H1 (cell line): ENCODE results near the gene TGFA. TPM values are rescaled to one million over a fixed set of nuclear protein-coding genes. Genes with fewer than 3 reads are reported as not detected.

ENCODE experiments used
- CTCF ChIA-PET: fragments of 300-600 bp; sonication (Branson Sonifier 250); formaldehyde crosslinking; loops from one replicate; lab custom pipeline; 2021; ENCODE audit not compliant: partially characterized antibody; lab: Charles Lee
- POLR2A ChIA-PET: fragments of 300-600 bp; sonication (Branson Sonifier 250); formaldehyde crosslinking; loops from one replicate; lab custom pipeline; 2021; ENCODE audit warnings: inconsistent platforms; ENCODE audit not compliant: partially characterized antibody; lab: Charles Lee
- DNase-seq, 2 experiments: peaks; one replicate each; pipeline versions ENCODE4 v3.0.0 to v3.0.0-alpha.2; 2010 to 2022; ENCODE audit warnings: low spot score in 2 of 2, low read depth in 1 of 2, mixed read lengths in 1 of 2
- FAIRE-seq: peaks from 2 replicates; lab custom pipeline; 2011; peaks lifted over from hg19 to GRCh38; lab: Jason Lieb, UNC
- H2AFZ ChIP-seq: 2 replicates; pipeline ENCODE4 v1.8.1; 2012; ENCODE audit warnings: low read length, inconsistent platforms
- H2AK5ac ChIP-seq: 2 replicates; pipeline ENCODE4 v1.6.1; 2013; ENCODE audit warnings: low read depth, low read length
- H2BK120ac ChIP-seq: replicated peaks from 2 replicates; pipeline ENCODE3; 2013; ENCODE audit warnings: low read depth, low read length, inconsistent platforms
- H2BK12ac ChIP-seq: 2 replicates; pipeline ENCODE4 v1.6.1; 2013; ENCODE audit warnings: low read depth, low read length
- H2BK15ac ChIP-seq: 2 replicates; pipeline ENCODE4 v1.6.1; 2013; ENCODE audit warnings: low read length
- H2BK20ac ChIP-seq: 2 replicates; pipeline ENCODE4 v1.6.1; 2013; ENCODE audit warnings: low read length
- H2BK5ac ChIP-seq: 2 replicates; pipeline ENCODE4 v1.6.1; 2013; ENCODE audit warnings: low read depth, low read length
- H3K14ac ChIP-seq: 2 replicates; pipeline ENCODE4 v1.6.1; 2013; ENCODE audit warnings: inconsistent platforms; ENCODE audit not compliant: insufficient read length
- H3K18ac ChIP-seq: 2 replicates; pipeline ENCODE4 v1.6.1; 2013; ENCODE audit warnings: low read length; ENCODE audit errors: extremely low read depth
- H3K23ac ChIP-seq: 2 replicates; pipeline ENCODE4 v1.6.1; 2013; ENCODE audit warnings: inconsistent platforms; ENCODE audit not compliant: insufficient read length
- H3K23me2 ChIP-seq: 2 replicates; pipeline ENCODE4 v1.6.1; 2013; ENCODE audit warnings: low read depth, low read length
- H3K27ac ChIP-seq: 2 replicates; pipeline ENCODE4 v1.6.1; 2011; ENCODE audit warnings: low read depth, low read length, inconsistent platforms
- H3K27me3 ChIP-seq, 4 experiments: replicated peaks in 1 of 4; 1 replicate in 1 of 4; 2 replicates in 3 of 4; pipeline versions ENCODE4 v1.6.1 to v1.8.1; 2011 to 2013; ENCODE audit warnings: low read length in 3 of 4, mild to moderate bottlenecking in 3 of 4, inconsistent platforms in 2 of 4, mixed read lengths in 2 of 4, moderate library complexity in 1 of 4; ENCODE audit not compliant: control insufficient read depth in 3 of 4, insufficient read depth in 3 of 4; ENCODE audit errors: extremely low read depth in 1 of 4
- H3K36me3 ChIP-seq, 4 experiments: 2 replicates each; pipeline versions ENCODE4 v1.6.1 to v1.8.1; 2011 to 2013; ENCODE audit warnings: mild to moderate bottlenecking in 4 of 4, low read length in 3 of 4, moderate library complexity in 2 of 4, control low read depth in 1 of 4, inconsistent platforms in 1 of 4; ENCODE audit not compliant: insufficient read depth in 4 of 4, control insufficient read depth in 2 of 4
- H3K4ac ChIP-seq: replicated peaks from 2 replicates; pipeline ENCODE3; 2013; ENCODE audit warnings: low read length, low read depth, mixed read lengths, inconsistent platforms; ENCODE audit not compliant: insufficient read length
- H3K4me1 ChIP-seq, 4 experiments: replicated peaks in 1 of 4; 1 replicate in 1 of 4; 2 replicates in 3 of 4; pipeline versions ENCODE4 v1.6.1 to v1.8.1; 2011 to 2013; ENCODE audit warnings: low read length in 3 of 4, inconsistent platforms in 2 of 4, mixed read lengths in 1 of 4; ENCODE audit not compliant: insufficient read depth in 4 of 4, control insufficient read depth in 3 of 4
- H3K4me2 ChIP-seq, 2 experiments: 2 replicates each; pipeline versions ENCODE4 v1.6.1 to v1.8.1; 2011 to 2013; ENCODE audit warnings: low read depth in 2 of 2, low read length in 2 of 2, control low read depth in 1 of 2, inconsistent platforms in 1 of 2, mild to moderate bottlenecking in 1 of 2; ENCODE audit not compliant: insufficient read depth in 1 of 2
- H3K4me3 ChIP-seq, 4 experiments: fragments of 200-600, 300-600 bp in 1 of 4; sonication (generic), shearing (Covaris generic), sonication (Bioruptor Twin) in 1 of 4; 2 replicates each; pipeline versions ENCODE4 v1.5.1 to v1.8.1; 2011 to 2016; ENCODE audit warnings: low read length in 4 of 4, low read depth in 3 of 4, control low read depth in 2 of 4, inconsistent platforms in 2 of 4, mild to moderate bottlenecking in 2 of 4, mixed read lengths in 1 of 4, moderate library complexity in 1 of 4; ENCODE audit not compliant: insufficient read depth in 2 of 4; ENCODE audit errors: extremely low read depth in 1 of 4
- H3K56ac ChIP-seq: replicated peaks from 2 replicates; pipeline ENCODE3; 2013; ENCODE audit warnings: low read depth, mild to moderate bottlenecking, mixed read lengths, low read length, inconsistent platforms; ENCODE audit not compliant: insufficient read length
- H3K79me1 ChIP-seq: 2 replicates; pipeline ENCODE4 v1.6.1; 2013; ENCODE audit warnings: low read depth, low read length, control low read depth
- H3K79me2 ChIP-seq, 2 experiments: 2 replicates each; pipeline versions ENCODE4 v1.6.1 to v1.8.1; 2012 to 2013; ENCODE audit warnings: low read length in 2 of 2, mild to moderate bottlenecking in 2 of 2, inconsistent platforms in 1 of 2; ENCODE audit not compliant: insufficient read depth in 2 of 2, control insufficient read depth in 1 of 2
- H3K9ac ChIP-seq, 4 experiments: replicated peaks in 1 of 4; 1 replicate in 1 of 4; 2 replicates in 3 of 4; pipeline versions ENCODE4 v1.6.1 to v1.8.1; 2011 to 2013; ENCODE audit warnings: low read depth in 3 of 4, low read length in 3 of 4, control low read depth in 2 of 4, mild to moderate bottlenecking in 2 of 4, moderate library complexity in 2 of 4, inconsistent platforms in 1 of 4; ENCODE audit errors: extremely low read depth in 1 of 4
- H3K9me3 ChIP-seq, 2 experiments: 2 replicates each; pipeline versions ENCODE4 v1.6.1 to v1.8.1; 2012 to 2013; ENCODE audit warnings: mild to moderate bottlenecking in 2 of 2, moderate library complexity in 2 of 2, control low read depth in 1 of 2, inconsistent platforms in 1 of 2, low read depth in 1 of 2, low read length in 1 of 2, mixed read lengths in 1 of 2; ENCODE audit not compliant: insufficient read depth in 2 of 2
- H4K20me1 ChIP-seq, 2 experiments: replicated peaks in 1 of 2; 2 replicates each; pipeline versions ENCODE3 to v1.8.1; 2011 to 2013; ENCODE audit warnings: inconsistent platforms in 2 of 2, low read length in 2 of 2, mild to moderate bottlenecking in 1 of 2; ENCODE audit not compliant: insufficient read depth in 2 of 2, control insufficient read depth in 1 of 2
- H4K5ac ChIP-seq: 2 replicates; pipeline ENCODE4 v1.6.1; 2013; ENCODE audit warnings: low read length, low read depth, mixed read lengths, inconsistent platforms; ENCODE audit not compliant: insufficient read length
- H4K8ac ChIP-seq: 2 replicates; pipeline ENCODE4 v1.8.0; 2013; ENCODE audit warnings: mild to moderate bottlenecking, moderate library complexity, low read length, inconsistent platforms; ENCODE audit not compliant: insufficient read depth; ENCODE audit errors: extremely low read depth
- H4K91ac ChIP-seq: replicated peaks from 2 replicates; pipeline ENCODE3; 2013; ENCODE audit warnings: low read length, mixed read lengths, inconsistent platforms; ENCODE audit not compliant: insufficient read length
- BCL11A ChIP-seq, 2 experiments: IDR thresholded peaks; one replicate each; pipeline ENCODE4 v1.6.1; 2011; ENCODE audit warnings: low read depth in 2 of 2, low read length in 2 of 2, mild to moderate bottlenecking in 2 of 2
- CREB1 ChIP-seq: IDR thresholded peaks from 2 replicates; pipeline ENCODE4 v1.6.1; 2012; ENCODE audit warnings: inconsistent platforms
- EP300 ChIP-seq, 2 experiments: IDR thresholded peaks; 1 replicate in 1 of 2; 2 replicates in 1 of 2; pipeline ENCODE4 v1.6.1; 2011 to 2012; ENCODE audit warnings: low read depth in 2 of 2, low read length in 2 of 2, mild to moderate bottlenecking in 2 of 2, borderline replicate concordance in 1 of 2, inconsistent platforms in 1 of 2, moderate library complexity in 1 of 2
- KDM5A ChIP-seq: fragments of 200-600 bp; IDR thresholded peaks from 2 replicates; pipeline ENCODE4 v1.7.1; 2012; ENCODE audit warnings: mild to moderate bottlenecking, low read length, inconsistent platforms, mixed read lengths
- RFX5 ChIP-seq: IDR thresholded peaks from 2 replicates; pipeline ENCODE4 v1.6.1; 2011; ENCODE audit warnings: low read depth, low read length, improper control_type of control experiment, borderline replicate concordance
- SIN3A ChIP-seq, 2 experiments: IDR thresholded peaks in 1 of 2; conservative IDR thresholded peaks in 1 of 2; 2 replicates each; pipeline ENCODE4 v1.6.1; 2011 to 2012; ENCODE audit warnings: low read length in 2 of 2, improper control_type of control experiment in 1 of 2, low read depth in 1 of 2, mild to moderate bottlenecking in 1 of 2
- SIRT6 ChIP-seq: IDR thresholded peaks from one replicate; pipeline ENCODE4 v1.7.1; 2012; ENCODE audit warnings: low read length, inconsistent platforms
- TBP ChIP-seq: IDR thresholded peaks from 2 replicates; pipeline ENCODE4 v1.6.1; 2011; ENCODE audit warnings: low read depth, low read length, improper control_type of control experiment
- TCF12 ChIP-seq: IDR thresholded peaks from 2 replicates; pipeline ENCODE4 v1.6.1; 2011; ENCODE audit warnings: low read depth, mild to moderate bottlenecking, low read length
- WGBS, 2 experiments: shearing (Covaris generic) in 1 of 2; methylation state at CpG; one replicate each; pipeline versions ENCODE4 v1.1.6 to v1.1.7; 2013 to 2015; ENCODE audit warnings: low lambda C conversion rate in 2 of 2, mixed read lengths in 2 of 2, inconsistent platforms in 1 of 2, low coverage in 1 of 2, missing lambda C conversion rate in 1 of 2; ENCODE audit not compliant: insufficient replicate concordance in 2 of 2, insufficient coverage in 1 of 2, insufficient read length in 1 of 2; ENCODE audit errors: extremely low coverage in 1 of 2, missing lambda C conversion rate in 1 of 2; 5-methylcytosine and 5-hydroxymethylcytosine counted together
- long read RNA-seq, 2 experiments: library from RNA in 1 of 2; library from capped mRNA in 1 of 2; stranded (forward); transcript quantifications; one replicate each; pipeline ENCODE4 v2.0.0, GENCODE V29; 2021; ENCODE audit warnings: inconsistent platforms in 1 of 2
- polyA minus RNA-seq, 3 experiments: library from RNA; depleted of rRNA, polyadenylated mRNA; stranded (reverse); fragments of >200 nt; gene quantifications; 1 replicate in 2 of 3; 2 replicates in 1 of 3; pipeline ENCODE4 v1.2.3, GENCODE V29; 2011
- polyA plus RNA-seq, 7 experiments: library from polyadenylated mRNA; depleted of rRNA in 3 of 7; stranded (reverse) in 5 of 7; unstranded in 2 of 7; fragments of >200 nt in 5 of 7; fragments of 200-250 nt in 2 of 7; gene quantifications; 1 replicate in 5 of 7; 2 replicates in 1 of 7; 4 replicates in 1 of 7; pipeline versions ENCODE4 v1.2.1 to v1.2.3, GENCODE V29; 2011 to 2013; ENCODE audit warnings: missing spikeins in 2 of 7, mixed read lengths in 2 of 7
- total RNA-seq: library from RNA; stranded (reverse); fragmentation: NEBNext Ultra II Directional; extraction: Animal tissue kit (Norgen Biotek cat#: 25700); gene quantifications from 2 replicates; pipeline ENCODE4 v1.2.1, GENCODE V29; 2021

Gene TGFA
- total RNA-seq (2.8 and 3.7 TPM in 2 replicates), polyA plus RNA-seq (2011; rRNA removed) (1.8 and 2.1 TPM in 2 replicates), polyA minus RNA-seq (2011; rRNA and poly(A)+ RNA removed) (2.2 and 2.7 TPM in 2 replicates)
- 1.8 TPM for polyA plus RNA-seq (2011; cell fraction: cytosol; rRNA removed)
- 2.7 TPM for polyA plus RNA-seq (2011; cell fraction: nucleus; rRNA removed)
- 1.4 to 2.2 TPM (median 1.7 TPM) in 4 replicates for polyA plus RNA-seq (2012, experiment 1 of 2)
- 0.81 TPM for polyA plus RNA-seq (2012, experiment 2 of 2)
- 2.1 TPM for polyA plus RNA-seq (2013, experiment 1 of 2)
- polyA plus RNA-seq (2013, experiment 2 of 2): 3.0 TPM
- polyA minus RNA-seq (2011; cell fraction: cytosol; rRNA and poly(A)+ RNA removed): 1.8 TPM
- 3.5 TPM for polyA minus RNA-seq (2011; cell fraction: nucleus; rRNA and poly(A)+ RNA removed)
- long read RNA-seq, experiment 1, partial matches to known transcripts: 2 of 3 reads
- long read RNA-seq, experiment 1, other reads (novel, unspliced or antisense): 1 of 3 reads
- long read RNA-seq, experiment 2: 0 reads

GRCh38 chr2:70553584-70554337, at the start of gene TGFA:
Gene TGFA (minus strand): TSS chr2:70553826. CDS start chr2:70553767, 59 bp downstream.
- H4K5ac ChIP-seq: no peak within 1 kb of the TSS
- peak within 1 kb of the TSS; percentile 89 to 93 for H3K4me2 ChIP-seq
- H3K4me1 ChIP-seq: peaks cover 3 to 6% (median 4%) of the 10 kb centered on the region in 4 experiments; a peak in 5 of 7 replicates
- no peaks in the 10 kb centered on the region for H3K36me3 ChIP-seq
- no peak within 1 kb of the TSS for H4K91ac ChIP-seq
- no peaks in the 10 kb centered on the region for H3K79me2 ChIP-seq
- no peaks in the 10 kb centered on the region for H3K79me1 ChIP-seq
- FAIRE-seq: no peak
- H3K4me3 ChIP-seq: peak within 1 kb of the TSS; percentile 45 to 85 (median 66)
- peak within 1 kb of the TSS; percentile 78 for H3K18ac ChIP-seq
- H3K23ac ChIP-seq: no peak within 1 kb of the TSS
- no peak within 1 kb of the TSS for H2AK5ac ChIP-seq
- 1% methylated on average over 34 of the region's 88 CpGs; no CpG with 5 or more reads in 1 of the 2 experiments for WGBS, 2 experiments
- ChIA-PET CTCF (interaction anchor here (0.7 to 2.8 kb wide), 7 partner anchors 17 to 220 kb away, joined by 3 to 23 read pairs (median 3); no protein-coding TSS in a partner anchor), POLR2A (interaction anchor here (1.0 to 1.8 kb wide), 3 partner anchors 66 to 296 kb away, joined by 3 to 4 read pairs (median 3); partner anchors contain the start of gene PCYOX1)
- peak within 1 kb of the TSS; percentile 11 for H3K56ac ChIP-seq
- DNase-seq: peak; percentile 66 to 88
- peaks cover 6 to 45% (median 28%) of the 10 kb centered on the region in 4 experiments for H3K27me3 ChIP-seq
- H2BK120ac ChIP-seq: no peak within 1 kb of the TSS
- peaks cover 17% of the 10 kb centered on the region; the same call in 1 of the 2 replicates for H3K23me2 ChIP-seq
- H2BK20ac ChIP-seq: no peak within 1 kb of the TSS
- peak within 1 kb of the TSS; percentile 64 for H4K8ac ChIP-seq
- H3K27ac ChIP-seq: no peak within 1 kb of the TSS
- peak within 1 kb of the TSS; percentile 86 for H2AFZ ChIP-seq
- no peak within 1 kb of the TSS for H3K4ac ChIP-seq
- no peak within 1 kb of the TSS; the same call in 1 of the 2 replicates for H2BK5ac ChIP-seq
- H4K20me1 ChIP-seq: peaks cover 3% of the 10 kb centered on the region in 2 experiments
- H3K14ac ChIP-seq: no peak within 1 kb of the TSS
- no peaks in the 10 kb centered on the region for H3K9me3 ChIP-seq
- H3K9ac ChIP-seq: no peak within 1 kb of the TSS; a peak in 2 of 7 replicates
- H2BK15ac ChIP-seq: peak within 1 kb of the TSS; percentile 61; the same call in 1 of the 2 replicates
- no peak within 1 kb of the TSS; the same call in 1 of the 2 replicates for H2BK12ac ChIP-seq
- TF ChIP-seq RFX5 (no peak), EP300 (IDR thresholded peaks at IDR 0.05; ENCODE audit: borderline replicate concordance in 1 of 2, low read depth in 2 of 2, low read length in 2 of 2) (0 out of 3 replicates have a peak, but pooled peaks of 1 of the 2 experiments have one; percentile 29), SIRT6 (no peak), KDM5A (no peak), TCF12 (peak; percentile 32; the same call in 1 of the 2 replicates), TBP (peak; percentile 28; the same call in 1 of the 2 replicates), CREB1 (peak; percentile 2; the same call in 1 of the 2 replicates), SIN3A (conservative IDR thresholded peaks at IDR 0.05 in 1 of 2, IDR thresholded peaks at IDR 0.05 in 1 of 2; ENCODE audit: low read depth in 1 of 2, low read length in 2 of 2) (0 out of 4 replicates have a peak, but pooled peaks of 1 of the 2 experiments have one; percentile 17), BCL11A (IDR thresholded peaks at IDR 0.05; ENCODE audit: low read depth in 2 of 2, low read length in 2 of 2) (no peak)
